Stimulated activated CD8-positive, alpha-beta memory T cell treated with anti-CD3 and anti-CD28 coated beads, Interleukin-12 subunit alpha, Interleukin-12 subunit beta, amount 100 ng/mL, for 1 hour (primary cell): ENCODE measurements around the gene PPIG.
"Not testable (repeated sequence)": the region's sequence is repeated elsewhere in the genome, so short reads cannot be mapped to it uniquely, and the experiment has no call there.

ENCODE experiments used
- DNase-seq: peaks from one replicate; pipeline ENCODE4 v3.0.0-alpha.2; 2020; ENCODE audit warnings: low read depth

The PPIG gene

GRCh38 chr2:169596546-169596945 lies 12.4 kb downstream of the PPIG start:
- not testable (repeated sequence) for DNase-seq

GRCh38 chr2:169598982-169599381 lies 14.8 kb downstream of the PPIG start:
- no peak for DNase-seq

- no peak for DNase-seq
Observed at GRCh38 chr2:169599568-169599967, 15.4 kb downstream of the PPIG start.

GRCh38 chr2:169609264-169609663 lies 25.1 kb downstream of the PPIG start:
- DNase-seq: no peak

GRCh38 chr2:169613876-169614275 lies 29.7 kb downstream of the PPIG start:
- no peak for DNase-seq

- DNase-seq: not testable (repeated sequence)
Observed at GRCh38 chr2:169615982-169616381, 31.8 kb downstream of the PPIG start.

- DNase-seq: no peak
Observed at GRCh38 chr2:169619946-169620345, 35.8 kb downstream of the PPIG start.

GRCh38 chr2:169620509-169620908 lies 36.4 kb downstream of the PPIG start:
- DNase-seq: no peak

GRCh38 chr2:169623235-169623634 lies 39.1 kb downstream of the PPIG start:
- no peak for DNase-seq

- no peak for DNase-seq
Observed at GRCh38 chr2:169625781-169626180, 41.6 kb downstream of the PPIG start.

- DNase-seq: no peak
Observed at GRCh38 chr2:169636440-169637097, 52.4 kb downstream of the PPIG start.

- DNase-seq: no peak
Observed at GRCh38 chr2:169637620-169638019, 53.5 kb downstream of the PPIG start.

- DNase-seq: no peak
Observed at GRCh38 chr2:169640104-169640503, 56.0 kb downstream of the PPIG start.

- no peak for DNase-seq
Observed at GRCh38 chr2:169641464-169641863, 57.3 kb downstream of the PPIG start.

- no peak for DNase-seq
Observed at GRCh38 chr2:169644173-169644572, 60.0 kb downstream of the PPIG start.

- DNase-seq: no peak
Observed at GRCh38 chr2:169647496-169647895, 63.3 kb downstream of the PPIG start.

- no peak for DNase-seq
Observed at GRCh38 chr2:169649278-169649677, 65.1 kb downstream of the PPIG start.

- no peak for DNase-seq
Observed at GRCh38 chr2:169653636-169654035, 69.5 kb downstream of the PPIG start.

GRCh38 chr2:169656164-169656563 lies 72.0 kb downstream of the PPIG start:
- DNase-seq: no peak

GRCh38 chr2:169658877-169659276 lies 74.7 kb downstream of the PPIG start:
- DNase-seq: no peak

- DNase-seq: no peak
Observed at GRCh38 chr2:169659320-169659719, 75.2 kb downstream of the PPIG start.

GRCh38 chr2:169661265-169661664 lies 77.1 kb downstream of the PPIG start:
- DNase-seq: no peak

- DNase-seq: no peak
Observed at GRCh38 chr2:169662744-169663143, 78.6 kb downstream of the PPIG start.

- DNase-seq: no peak
Observed at GRCh38 chr2:169663247-169663646, 79.1 kb downstream of the PPIG start.

- DNase-seq: no peak
Observed at GRCh38 chr2:169664600-169664977, 80.4 kb downstream of the PPIG start.
